Bone marrow (tissue), 2 donors: ENCODE data around the gene OBSL1.

Experiments used
- DNase-seq, 2 donors: peaks; one replicate each; lab custom pipeline; 2025; lab: John Stamatoyannopoulos, UW

Gene OBSL1

DNA sequence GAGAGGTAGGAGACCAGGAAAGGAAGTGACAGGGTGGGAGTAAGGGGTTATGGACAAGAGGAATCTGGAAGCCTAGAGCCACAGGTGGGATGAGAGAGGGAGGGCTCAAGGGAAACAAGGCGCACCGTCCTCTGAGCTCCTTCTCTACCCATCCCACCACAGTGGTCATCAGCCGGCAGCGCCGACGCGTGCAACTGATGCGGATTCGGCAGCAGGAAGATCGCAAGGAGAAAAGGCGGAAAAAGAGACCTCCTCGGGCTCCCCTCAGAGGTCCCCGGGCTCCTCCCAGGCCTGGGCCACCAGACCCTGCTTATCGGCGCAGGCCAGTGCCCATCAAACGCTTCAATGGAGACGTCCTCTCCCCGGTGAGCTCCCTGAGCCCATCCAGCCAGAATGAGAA is 22.3 kb downstream of the OBSL1 start:
- no peak for DNase-seq

DNA sequence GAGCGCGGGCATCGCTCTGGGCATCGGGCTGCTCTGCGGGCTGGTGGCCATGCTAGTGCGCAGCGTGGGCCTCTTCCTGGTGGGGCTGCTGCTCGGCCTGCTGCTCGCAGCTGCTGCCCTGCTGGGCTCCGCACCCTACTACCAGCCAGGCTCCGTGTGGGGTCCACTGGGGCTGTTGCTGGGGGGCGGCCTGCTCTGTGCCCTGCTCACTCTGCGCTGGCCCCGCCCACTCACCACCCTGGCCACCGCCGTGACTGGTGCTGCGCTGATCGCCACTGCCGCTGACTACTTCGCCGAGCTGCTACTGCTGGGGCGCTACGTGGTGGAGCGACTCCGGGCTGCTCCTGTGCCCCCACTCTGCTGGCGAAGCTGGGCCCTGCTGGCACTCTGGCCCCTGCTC is 23.7 kb downstream of the OBSL1 start:
- DNase-seq = no peak

DNA sequence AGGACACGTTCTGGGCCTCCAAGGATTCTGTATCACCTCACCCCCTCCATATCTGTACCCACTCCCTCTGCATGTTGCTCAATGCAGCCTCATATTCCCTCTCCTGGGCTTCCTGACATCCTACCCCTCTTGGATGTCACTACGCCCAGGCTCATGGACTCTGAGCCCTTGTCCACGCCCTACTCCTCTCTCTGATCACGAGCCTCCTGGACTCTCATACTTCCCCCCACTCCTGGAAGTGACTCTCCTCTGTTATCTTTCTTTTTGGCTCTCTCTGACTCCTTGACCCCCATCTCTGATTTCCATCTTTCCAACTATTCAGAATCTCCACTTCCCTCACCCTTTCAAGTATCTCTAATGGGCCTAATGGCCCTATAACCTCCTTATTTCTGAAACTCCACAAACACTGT is 25.4 kb downstream of the OBSL1 start:
- no peak for DNase-seq

GRCh38 chr2:219545295-219545942 is 25.9 kb downstream of the OBSL1 start:
- DNase-seq = no peak

DNA sequence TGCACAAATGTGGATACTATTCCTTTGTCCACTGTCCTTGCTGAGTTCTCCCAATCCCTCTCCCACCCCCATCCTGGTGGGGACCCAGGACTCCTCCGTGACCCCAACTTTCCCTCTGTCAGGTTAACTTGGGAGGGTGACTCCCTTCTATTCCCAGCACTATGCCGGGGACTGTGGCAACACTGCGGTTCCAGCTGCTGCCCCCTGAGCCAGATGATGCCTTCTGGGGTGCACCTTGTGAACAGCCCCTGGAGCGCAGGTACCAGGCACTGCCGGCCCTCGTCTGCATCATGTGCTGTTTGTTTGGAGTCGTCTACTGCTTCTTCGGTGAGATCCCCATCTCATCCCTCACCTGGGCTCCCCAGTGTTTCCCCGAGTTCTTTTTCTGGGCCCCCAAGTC is 26.8 kb downstream of the OBSL1 start:
- no peak for DNase-seq

- DNase-seq = peak; percentile 27 to 82
Observed at GRCh38 chr2:219543596-219544358, 27.6 kb downstream of the OBSL1 start, which contains the start of the genes CHPF and TMEM198. CHPF (minus strand) TSS chr2:219543809; CDS start chr2:219543538, 271 bp downstream. TMEM198 (plus strand) TSS chr2:219544028; CDS start chr2:219544728, 700 bp downstream.

DNA sequence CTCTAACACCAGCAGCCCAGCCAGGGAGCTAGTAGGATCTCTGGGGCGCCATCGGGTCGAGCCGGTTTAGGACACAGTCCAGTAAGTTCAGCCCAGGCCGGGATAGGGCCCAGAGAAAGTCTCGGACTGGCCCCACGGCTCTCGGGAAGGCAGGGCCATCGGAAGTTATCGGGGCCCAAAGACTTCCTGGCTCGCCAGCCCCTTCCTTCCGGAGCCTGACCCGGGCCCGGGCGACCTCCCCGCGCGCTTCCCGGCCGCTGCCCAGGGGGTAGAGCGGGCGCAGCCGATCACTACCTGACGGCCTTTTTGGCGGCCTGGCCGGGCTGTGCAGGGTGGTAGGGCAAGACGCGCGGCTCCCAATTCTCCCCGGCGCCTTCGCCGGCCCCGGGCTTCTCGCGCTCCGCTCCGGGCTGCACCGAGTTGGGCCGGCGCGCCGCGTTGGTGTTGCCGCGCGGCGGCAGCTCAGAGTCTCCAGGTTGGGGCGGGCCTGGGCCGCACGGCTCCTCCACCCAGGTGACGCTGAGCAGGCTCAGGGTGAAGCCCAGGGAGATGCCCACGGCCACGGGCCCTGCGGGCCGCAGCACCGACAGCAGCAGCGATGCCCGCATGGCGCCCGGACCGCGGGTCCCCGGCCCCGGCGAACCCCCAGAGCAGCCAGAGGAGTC is 28.3 kb downstream of the OBSL1 start:
- peak in 1 of 2 donors; percentile 57 for DNase-seq

GRCh38 chr2:219541611-219542180 is 29.6 kb downstream of the OBSL1 start:
- DNase-seq = peak in 1 of 2 donors; percentile 88

DNA sequence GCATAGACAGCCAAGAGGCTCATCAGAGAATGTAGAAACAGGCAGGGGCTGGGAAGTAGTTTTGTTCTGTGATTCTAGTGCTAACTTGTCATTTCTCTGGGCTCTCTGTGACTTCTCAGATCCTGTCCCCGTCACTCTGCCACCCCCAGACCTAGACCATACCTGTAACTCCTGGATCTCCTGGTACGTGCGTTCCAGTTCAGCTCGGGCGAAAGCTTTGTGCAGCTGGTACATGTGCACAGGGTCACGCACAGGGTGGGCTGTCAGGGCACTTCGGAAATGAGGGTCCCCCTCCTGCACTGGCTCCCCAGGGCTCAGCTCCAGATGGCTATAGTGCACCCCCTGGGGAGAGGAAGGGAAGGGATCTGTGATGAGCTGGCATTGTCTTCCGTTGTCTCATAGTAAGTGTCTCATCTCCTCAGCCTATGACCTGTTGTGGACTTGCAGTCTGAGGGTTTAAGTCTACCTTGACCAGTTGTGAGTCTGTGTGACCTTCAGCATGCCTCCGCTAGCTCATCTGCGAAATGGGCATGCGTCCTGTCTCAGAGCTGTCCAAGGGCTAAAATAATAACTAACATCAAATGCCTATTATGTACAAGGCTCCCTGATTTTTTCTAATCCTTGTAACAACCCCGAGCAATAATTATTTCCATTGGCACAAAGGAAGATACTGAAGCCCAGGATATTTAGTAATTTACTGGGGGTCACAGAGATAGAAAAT is 30.4 kb downstream of the OBSL1 start:
- no peak for DNase-seq

DNA sequence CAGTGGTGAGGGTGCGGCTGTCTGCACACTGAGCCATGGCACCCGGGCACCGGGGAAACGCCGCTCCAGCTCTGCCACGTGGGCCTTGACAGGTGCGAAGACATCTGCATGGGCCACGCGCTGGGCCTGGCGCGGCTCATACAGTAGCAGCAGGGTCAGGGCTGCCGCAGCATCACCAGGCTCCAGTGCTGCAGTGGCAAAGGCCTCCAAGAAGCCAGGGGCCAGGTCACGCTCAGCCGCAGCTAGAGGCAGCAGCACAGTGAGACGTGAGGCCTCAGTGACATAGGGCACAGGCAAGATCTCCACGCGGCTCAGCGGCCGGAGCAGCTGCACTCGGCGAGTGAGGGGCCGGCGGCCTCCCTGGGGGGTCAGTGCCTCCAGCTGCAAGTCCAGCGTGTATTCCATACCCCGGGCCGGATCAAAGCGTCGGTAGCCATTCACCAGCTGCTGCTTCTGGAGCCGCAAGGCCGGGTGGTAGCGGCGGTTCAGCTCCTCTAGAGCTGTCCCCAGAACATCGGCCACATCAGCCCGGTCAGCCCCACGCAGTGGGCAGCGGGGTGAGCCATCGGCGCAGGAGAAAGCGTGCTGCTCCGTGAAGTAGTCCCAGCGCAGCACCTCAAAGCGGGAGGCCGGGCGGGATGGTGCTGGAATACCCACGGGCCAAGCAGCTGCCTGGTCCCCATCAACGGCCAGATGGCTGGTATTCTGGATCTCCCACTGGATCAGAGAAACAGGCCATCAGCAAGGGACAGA is 31.2 kb downstream of the OBSL1 start:
- DNase-seq = no peak

DNA sequence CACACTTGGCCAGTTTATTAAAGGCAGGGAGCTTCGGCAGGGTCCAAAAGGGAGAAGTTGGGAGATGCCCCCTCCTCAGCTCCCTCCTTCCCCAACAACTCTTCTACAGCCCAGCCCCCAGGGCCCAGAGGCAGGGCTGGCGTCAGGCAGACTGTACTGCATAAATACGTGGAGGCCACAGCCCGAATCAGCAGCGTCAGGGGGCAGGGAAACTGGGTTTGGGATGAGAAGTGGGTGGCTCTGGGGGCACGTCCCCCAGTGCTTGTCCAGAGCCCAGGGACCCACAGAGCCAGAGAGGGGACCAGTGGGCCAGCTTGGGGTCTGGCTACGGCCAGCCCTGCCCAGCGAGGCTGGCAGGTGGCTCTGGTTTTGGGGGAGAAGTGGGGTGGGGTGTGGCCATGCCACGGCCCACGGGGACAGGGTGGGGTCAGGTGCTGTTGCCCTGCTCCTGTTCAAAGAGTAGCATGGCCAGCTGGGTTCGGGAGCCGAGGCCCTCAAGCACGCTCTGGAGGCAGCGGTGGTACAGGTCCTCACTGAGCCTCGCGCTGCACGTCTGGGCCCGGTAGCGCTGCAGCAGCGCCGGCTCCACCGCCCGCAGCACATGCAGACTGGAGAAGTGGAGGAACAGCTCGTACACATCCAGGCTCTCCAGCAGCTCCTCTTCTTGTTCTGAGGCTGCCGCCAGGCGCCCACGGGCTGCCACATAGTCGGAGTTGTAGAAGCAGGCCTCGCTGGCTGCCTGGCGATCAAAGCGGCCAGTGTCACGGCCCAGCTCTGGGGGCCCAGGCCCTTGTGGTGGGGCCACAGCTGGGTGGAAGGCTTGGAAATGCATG is 32.2 kb downstream of the OBSL1 start:
- DNase-seq = no peak

DNA sequence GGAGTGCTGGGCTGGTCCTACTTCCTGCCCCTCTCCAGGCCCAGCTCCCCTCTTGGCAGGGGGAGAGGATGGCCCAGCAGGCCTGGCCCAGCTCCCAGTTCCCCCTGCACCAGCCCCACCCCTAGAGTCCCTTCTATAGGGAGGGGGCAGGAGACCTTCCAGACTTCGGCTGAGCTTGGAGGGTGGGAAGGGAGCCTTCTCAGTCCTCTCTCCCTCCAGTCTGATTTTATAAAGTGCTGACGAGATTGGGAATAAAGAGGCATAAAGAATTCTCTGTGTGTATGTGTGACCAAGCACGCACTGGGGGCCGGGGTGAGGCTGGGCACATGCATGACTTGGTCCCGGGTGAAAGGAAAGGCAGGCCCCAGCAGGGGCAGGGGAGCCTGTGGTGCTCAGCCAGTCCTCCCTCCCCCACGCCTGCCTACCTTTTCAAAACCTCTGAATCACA is 32.8 kb downstream of the OBSL1 start:
- DNase-seq = no peak

DNA sequence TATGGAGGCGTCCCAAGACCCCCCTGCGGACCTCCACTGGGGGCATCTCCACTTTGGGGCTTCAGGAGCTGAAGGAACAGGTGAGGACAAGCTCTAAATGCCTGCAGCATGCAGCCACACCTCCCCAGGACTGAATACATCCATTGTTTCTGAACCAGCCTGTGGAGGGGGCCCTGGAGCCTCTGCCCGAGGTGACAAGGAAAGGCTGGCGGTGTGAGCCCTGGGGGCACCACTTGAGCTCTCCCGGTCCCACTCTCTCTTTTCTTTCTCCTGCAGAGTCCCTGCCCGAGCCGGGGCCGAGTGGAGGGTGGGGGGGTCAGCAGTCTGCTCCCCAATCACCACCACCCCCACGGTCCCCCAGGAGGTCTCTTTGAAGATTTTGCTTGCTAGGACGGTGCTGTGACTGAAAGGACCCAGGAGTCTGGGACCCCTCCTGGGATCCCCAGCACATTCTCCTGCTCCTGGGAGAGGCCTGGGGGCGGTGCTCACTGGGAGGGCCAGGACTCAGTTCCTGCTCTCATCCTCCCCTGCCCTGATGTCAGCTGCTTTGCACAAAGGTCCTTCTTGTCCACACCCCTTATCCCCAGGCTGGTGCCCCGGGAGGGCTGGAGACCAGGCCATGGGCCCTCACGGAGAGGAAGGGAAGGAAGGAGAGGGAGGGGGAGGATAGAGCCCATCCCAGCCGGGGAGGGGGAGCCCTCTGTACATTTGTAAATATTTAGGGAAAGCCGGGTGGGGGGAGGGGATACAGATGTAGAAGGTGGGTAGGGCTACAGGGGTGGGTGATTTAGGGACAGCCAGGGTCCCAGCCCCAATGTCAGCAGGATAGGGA is 33.5 kb downstream of the OBSL1 start:
- DNase-seq = no peak

GRCh38 chr2:219536967-219537366 is 34.4 kb downstream of the OBSL1 start:
- DNase-seq = no peak

GRCh38 chr2:219536425-219536824 is 34.9 kb downstream of the OBSL1 start:
- DNase-seq = no peak

GRCh38 chr2:219533930-219534661 is 37.2 kb downstream of the OBSL1 start:
- no peak for DNase-seq

DNA sequence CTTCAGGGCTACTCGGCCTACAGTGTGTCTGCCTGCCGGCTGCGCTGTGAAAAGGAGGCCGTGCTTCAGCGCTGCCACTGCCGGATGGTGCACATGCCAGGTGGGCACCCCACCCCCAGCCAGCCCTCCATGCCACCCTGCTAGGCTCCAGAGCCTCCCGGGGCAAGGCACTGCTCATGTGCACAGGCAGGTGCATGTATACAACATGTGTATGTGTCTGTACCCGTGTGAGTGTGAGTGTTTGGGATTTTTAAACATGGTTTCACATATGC is 39.0 kb downstream of the OBSL1 start:
- no peak for DNase-seq

DNA sequence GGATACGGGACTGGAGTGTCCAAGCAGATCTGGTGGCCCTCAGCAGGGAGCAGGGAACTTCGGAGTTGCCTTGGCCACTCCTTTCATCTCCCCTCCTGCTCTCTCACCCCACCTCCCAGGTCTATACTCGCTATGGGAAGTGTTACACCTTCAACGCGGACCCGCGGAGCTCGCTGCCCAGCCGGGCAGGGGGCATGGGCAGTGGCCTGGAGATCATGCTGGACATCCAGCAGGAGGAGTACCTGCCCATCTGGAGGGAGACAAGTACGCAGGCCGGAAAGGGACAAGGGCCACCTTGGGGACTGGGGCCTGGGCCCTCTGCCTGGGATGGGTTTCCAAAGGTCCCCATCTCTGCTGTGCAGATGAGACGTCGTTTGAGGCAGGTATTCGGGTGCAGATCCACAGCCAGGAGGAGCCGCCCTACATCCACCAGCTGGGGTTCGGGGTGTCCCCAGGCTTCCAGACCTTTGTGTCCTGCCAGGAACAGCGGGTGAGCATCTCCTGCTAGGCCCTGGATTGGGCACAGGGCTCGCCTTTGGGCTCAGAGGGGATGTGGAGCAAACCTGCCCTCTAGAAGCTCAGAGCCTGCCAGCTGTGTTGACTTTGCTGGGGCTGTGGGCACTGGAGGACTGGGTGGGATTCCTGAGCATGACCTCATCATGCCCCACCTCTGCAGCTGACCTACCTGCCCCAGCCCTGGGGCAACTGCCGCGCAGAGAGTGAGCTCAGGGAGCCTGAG is 39.5 kb downstream of the OBSL1 start:
- no peak for DNase-seq
